Measurements from ENCODE around the gene XRCC3. TPM values are rescaled to one million over a fixed set of nuclear protein-coding genes. Genes with fewer than 3 reads are reported as not detected.

The XRCC3 gene
- polyA plus RNA-seq, 3 donors, result 11.3 to 13.5 (median 12.2) TPM

DNA sequence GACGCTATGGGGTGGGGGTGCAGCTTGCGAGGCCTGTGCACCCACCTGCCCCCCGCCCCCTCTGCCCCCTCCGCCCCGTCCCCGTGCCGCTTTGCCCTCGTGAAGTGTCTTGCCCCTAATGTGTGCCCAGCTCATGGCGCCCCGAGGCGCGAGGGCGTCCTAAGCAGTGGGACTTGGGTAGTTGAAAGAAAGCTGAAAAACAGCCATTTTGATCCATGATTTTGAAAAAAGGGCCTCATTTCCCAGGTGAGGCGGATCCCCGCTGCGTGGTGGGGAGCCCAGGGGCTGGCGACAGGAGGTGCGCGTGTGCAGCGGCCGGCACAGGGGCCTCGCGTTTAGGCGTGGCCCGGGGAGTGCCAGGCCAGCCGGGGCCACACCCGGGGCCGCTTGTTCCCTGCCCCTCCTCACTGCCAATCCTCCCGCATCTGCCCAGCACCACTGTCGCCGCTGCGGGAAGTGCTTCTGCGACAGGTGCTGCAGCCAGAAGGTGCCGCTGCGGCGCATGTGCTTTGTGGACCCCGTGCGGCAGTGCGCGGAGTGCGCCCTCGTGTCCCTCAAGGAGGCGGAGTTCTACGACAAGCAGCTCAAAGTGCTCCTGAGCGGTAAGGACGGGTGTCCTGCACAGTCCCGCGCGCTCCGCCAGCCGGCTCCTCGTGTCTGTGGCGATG, 12.2 kb upstream of the XRCC3 start:
- DNase-seq (ENCODE audit: low read depth in 3 of 3, low spot score in 2 of 3), result no peak

DNA sequence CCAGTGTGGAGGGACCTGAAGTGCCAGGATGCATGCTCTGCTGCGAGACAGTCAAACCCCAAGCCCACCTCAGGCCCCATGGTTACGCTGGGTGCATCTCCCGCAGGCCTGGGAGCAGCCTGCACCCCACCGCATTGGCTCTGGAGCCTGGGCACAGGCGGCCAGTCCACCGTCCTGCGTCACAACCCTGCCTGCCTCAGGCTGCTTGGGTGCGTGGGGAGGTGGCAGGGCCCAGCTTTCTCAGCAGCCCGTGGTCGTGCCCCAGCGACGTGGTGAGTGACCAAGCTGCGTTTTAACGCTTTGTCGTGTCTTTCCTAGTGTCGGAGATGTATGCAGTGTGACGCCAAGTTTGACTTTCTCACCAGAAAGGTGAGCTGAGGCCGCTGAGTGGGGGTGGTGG, 11.2 kb upstream of the XRCC3 start:
- no peak for DNase-seq (ENCODE audit: low read depth in 3 of 3, low spot score in 2 of 3)

DNA sequence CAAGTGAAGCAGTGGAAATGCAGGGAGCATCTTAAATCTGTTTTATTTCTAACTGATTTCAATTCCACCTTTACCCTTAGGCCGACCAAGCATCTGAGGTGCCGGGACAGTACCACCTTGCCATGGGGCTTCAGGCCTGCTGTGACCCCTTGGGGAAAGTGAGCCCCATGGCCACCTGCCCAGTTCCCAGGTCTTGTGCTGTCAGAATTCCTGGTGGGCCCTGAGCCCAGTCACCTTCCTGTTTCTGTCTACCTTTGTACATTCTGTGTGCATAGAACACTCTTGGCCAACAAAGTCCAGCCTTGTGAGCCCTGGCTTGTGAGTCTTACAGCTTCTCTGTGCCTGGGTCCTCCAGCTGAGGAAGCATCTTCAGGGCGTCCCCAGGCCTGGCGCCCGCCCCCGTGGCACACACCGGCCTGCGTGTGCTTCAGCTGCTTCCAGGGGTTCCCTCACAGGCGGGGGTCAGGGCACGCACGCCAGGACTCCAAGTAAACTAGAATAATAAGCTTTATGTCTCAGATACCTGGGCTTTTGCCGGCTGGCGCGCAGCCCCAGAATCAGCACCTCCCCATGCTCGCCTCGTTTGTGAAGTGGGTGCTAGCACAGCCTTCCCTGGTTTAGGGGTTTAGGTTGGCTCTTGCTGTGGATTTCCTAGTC, 10.6 kb upstream of the XRCC3 start:
- no peak for DNase-seq (ENCODE audit: low read depth in 3 of 3, low spot score in 2 of 3)

DNA sequence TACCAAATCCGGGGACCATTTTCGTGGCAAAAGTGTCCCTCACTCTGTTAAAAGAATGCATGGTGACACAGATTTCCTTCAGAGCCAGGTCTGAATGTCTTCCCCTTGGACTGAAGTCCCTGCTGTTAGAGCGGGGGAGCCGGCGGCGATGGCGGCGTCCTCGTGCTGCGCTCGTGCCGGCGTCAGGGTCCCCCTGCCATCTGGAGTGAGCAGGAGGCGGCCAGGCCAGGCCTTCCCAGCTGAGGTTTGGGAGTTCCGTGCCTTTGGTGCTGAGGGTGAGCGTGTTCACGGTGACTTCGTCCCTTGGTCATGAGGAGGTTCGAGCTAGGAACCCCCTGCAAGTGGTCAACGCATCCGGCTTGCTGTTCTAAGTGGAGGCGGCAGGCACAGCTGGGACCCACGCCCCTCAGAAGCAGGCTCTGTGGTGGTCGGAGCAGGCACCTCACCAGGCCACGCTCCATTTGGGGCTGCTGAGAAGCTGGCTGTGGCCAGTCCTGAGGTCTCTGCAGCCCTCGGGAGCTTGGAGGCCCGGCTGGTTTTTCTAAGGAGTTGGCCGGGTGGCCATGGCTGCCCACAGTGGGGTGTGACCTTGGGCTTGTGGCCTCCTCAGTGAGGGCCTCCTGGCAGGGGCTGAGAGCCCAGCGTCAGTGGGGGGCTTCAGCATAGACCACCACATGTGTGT, 9.9 kb upstream of the XRCC3 start:
- no peak for DNase-seq (ENCODE audit: low read depth in 3 of 3, low spot score in 2 of 3)

DNA sequence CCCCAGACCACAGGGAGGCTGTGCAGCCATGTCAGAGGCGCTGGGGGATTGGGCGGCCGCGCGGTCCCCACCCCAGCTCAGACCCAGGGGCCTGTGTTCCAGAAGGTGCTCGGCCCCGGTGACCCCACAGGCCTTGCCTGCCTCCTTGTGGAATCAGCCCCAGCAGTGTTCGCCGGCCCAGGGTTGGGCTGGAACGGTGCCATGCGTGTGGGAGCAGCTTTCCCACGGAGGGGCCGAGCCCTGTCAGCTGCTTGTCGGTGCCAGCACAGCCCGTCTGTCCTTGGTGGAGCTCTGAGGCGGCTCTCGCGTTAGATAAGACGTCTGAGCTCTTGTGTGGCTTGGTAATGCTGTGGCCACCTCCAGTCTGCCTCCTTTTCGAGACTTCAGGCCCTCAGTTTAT, 8.9 kb upstream of the XRCC3 start:
- DNase-seq (ENCODE audit: low read depth in 3 of 3, low spot score in 2 of 3), result no peak

DNA sequence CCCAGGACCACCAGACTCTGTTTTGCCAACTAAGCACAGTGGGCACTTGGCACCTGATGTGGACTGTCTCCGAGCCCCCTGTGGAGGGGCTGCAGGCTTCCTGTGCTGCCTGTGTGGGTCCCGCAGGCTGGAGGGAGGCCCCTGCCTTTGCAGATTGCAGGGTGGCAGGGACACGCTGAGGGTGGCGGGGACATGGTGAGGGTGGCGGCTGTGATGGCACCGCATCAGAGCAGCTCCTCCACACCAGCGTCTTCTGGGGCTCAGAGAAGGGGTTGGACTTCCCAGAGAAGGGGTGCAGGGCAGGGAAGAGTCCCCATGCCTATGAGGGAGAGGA, 8.5 kb upstream of the XRCC3 start:
- DNase-seq (ENCODE audit: low read depth in 3 of 3, low spot score in 2 of 3), result no peak

DNA sequence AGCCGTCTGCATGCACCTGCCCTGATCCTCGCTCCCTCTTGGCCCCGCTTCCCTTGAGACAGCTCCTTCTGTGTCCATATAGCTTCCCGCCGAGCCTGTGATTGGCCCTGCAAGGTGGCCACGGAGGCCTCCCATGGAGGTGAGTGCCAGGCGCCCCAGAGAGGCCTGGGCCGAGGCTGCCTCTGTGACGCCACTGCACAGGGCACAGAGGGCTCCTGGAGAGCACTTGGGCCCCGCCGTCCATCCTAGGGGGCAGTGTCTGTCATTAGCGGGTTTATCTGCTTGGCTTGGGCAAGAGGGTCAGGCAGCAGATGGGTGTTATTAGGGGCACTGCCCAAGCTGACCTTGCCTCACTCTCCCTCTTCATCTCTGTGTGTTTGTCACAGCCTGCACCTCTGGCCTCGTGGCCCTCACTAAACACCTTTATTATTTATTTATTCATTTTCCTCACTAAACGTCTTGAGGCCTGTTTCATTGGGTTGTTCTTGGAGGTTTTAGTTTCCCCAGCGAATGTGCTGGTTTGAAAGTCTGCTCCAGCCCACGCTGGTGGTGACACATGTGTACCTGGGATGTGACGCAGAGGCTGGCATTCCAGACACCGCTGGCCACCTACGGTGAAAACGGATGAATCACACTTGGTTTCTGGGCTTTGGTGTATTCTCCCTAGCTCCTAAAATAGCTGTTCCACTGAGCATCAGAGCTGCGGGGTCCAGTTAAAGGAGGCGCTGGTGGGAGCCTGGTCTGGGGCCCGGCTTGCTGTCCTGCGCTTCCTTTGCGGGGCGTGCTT, 6.3 kb upstream of the XRCC3 start:
- DNase-seq (ENCODE audit: low read depth in 3 of 3, low spot score in 2 of 3), result no peak

DNA sequence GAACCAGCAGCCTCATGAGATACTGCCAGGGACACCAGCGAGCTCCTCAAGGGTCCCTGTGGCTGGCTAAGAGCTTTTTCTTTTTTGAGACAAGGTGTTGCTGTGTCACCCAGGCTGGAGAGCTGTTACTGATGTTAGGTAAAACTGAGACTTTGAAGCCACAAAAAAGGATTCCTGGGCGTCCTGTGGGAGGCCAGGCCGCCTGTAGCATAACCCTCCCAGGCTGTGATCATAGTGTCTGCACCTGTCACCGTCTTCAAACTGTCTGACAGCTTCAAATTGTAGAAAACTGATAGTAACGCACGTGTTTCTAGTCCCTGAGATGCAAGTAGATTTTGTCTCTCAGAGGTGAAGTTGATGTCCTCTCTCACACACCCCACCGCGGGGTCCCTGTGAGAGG, 4.5 kb upstream of the XRCC3 start:
- no peak for DNase-seq (ENCODE audit: low read depth in 3 of 3, low spot score in 2 of 3)

DNA sequence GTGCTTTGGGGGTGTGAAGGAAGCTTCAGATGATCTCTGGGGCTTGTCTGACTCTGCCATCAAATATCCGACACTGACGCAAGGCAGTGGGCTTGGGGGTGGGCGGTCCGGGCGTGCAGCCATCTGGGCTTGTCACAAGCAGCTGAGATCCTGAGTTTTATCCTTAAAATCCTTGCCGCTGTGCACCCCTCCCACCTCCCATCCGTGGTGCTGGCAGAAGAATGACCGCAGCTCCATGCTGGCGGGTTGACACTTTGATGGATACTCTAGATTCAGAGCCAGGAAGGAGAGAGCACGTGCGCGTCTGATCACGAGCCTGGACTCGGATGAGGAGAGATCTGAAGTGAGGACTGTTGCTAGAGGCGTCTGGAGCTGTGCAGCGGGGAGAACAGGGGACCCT, 3.3 kb upstream of the XRCC3 start:
- no peak for DNase-seq (ENCODE audit: low read depth in 3 of 3, low spot score in 2 of 3)

DNA sequence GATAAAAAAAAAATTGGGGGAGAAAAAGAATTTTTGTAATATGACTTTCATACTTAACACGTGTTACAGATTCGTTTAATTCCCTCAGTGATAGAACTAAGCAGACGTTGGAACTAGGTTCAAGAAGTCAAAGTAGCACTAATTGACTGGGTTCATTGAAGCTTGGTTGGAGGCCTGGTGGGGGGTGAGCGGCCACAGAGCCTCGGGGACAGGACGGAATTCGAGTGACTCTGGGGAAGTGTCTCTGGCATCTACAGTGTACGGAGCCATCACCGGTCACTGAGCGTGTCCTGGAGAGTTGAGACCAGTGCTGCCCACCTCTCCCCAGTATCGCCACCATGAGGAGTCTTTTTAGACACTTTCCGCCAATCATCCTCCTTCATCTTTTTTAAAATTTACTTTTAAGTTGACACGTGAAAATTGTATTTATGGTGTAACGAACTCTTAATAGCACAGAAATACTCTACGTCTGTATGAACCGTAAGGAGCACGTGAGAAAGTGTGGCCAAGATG, 1.7 kb upstream of the XRCC3 start:
- no peak for DNase-seq (ENCODE audit: low read depth in 3 of 3, low spot score in 2 of 3)

DNA sequence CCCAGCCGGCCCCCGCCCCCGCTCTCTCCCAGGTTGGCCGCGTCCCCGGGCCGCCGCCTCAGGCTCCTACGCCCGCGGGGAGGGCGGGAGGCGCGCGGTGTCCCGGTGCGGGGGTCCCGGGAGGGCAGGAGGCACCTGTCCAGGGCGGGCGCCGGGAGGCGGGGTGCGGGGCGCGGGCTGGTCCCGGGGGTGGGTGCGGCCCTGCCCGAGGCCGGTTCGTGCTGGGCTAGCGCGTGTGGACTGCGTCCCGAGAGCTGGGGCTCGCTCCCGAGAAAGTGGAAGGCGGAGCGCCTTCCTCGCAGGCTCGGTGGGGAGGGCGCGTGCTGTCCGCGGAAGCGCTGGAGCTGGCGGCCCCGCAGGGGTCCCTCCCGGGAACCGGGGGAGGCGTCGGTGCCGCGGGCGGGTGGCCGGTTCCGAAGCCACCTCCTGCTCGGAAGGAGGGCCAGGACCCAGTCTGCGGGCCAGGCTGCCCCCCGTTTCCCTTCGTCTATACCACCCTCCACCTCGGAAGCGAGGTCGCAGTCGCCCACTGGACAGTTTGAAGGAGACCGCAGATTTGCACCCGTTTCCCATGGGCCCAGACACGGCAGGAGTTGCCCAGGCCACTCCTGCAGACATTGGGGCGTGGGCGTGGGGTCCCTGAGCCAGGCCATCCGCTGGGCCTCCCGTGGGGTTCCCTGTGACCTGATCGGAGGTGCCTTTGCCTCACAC, 995 bp upstream of the XRCC3 start:
- DNase-seq (ENCODE audit: low read depth in 3 of 3, low spot score in 2 of 3), result no peak

DNA sequence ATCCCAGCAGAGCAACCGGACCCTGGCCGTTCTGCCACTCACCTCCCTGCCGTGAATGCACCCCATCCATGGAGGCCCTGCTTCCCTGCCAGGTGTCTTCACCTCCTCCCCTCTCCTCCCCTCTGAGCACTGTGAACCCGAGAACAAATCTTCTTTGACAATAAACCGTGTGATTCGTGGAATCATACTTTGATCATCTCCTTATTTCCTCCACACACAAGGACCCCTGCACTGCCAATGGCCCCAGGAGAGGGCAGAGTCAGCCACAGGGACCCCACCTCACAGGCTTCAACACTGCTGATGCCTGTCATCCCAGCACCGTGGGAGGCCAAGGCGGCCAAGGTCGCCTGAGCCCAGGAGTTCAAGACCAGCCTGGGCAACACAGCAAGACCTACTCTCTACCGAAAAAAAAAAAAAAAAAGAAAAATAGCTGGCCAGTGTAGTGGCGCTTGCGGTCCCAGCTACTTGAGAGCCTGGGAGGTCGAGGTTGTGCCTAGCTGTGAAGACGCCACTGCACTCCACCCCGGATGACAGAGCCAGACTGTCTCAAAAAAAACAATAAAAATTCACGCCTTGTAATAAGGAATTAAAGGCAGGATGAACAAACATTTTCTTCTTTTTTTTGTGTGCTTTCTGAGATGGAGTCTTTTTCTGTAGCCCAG, 1.1 kb downstream of the XRCC3 start:
- no peak for DNase-seq (ENCODE audit: low read depth in 3 of 3, low spot score in 2 of 3)

DNA sequence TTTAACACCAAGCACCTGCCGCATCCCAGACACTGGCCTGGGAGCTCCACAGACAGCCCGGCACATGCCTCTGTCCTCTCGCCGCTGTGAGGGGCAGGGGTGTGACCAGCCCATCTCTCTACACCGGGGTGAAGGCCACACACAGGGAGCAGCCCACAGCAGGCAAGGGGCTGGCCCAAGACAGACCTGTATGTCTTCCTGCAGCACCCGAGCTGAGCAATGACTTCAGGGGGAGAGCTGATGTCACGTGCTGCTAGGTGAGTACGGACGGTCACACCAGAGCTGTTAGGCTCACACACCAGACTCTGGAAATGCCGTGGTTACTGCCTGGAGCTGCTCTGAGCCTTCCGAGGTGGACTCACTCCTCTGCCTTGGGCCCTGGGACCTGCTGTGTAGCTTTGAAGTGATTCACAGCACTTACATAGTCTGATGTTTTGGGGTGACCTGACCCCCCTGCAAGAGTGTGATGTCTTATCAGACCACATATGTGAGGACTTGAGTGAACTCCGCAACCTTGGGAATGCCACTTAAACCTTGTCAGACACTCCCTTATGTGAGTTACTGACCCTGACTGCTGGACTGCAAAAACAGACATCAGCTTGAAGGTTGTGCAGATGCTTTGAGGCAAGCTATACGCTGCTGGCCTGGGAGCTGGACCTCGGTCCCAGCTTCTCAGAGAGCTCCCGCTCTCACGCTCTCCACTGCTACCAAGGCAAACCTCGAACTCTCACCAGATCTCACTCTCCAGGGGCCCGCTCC, 1.8 kb downstream of the XRCC3 start:
- no peak for DNase-seq (ENCODE audit: low read depth in 3 of 3, low spot score in 2 of 3)

DNA sequence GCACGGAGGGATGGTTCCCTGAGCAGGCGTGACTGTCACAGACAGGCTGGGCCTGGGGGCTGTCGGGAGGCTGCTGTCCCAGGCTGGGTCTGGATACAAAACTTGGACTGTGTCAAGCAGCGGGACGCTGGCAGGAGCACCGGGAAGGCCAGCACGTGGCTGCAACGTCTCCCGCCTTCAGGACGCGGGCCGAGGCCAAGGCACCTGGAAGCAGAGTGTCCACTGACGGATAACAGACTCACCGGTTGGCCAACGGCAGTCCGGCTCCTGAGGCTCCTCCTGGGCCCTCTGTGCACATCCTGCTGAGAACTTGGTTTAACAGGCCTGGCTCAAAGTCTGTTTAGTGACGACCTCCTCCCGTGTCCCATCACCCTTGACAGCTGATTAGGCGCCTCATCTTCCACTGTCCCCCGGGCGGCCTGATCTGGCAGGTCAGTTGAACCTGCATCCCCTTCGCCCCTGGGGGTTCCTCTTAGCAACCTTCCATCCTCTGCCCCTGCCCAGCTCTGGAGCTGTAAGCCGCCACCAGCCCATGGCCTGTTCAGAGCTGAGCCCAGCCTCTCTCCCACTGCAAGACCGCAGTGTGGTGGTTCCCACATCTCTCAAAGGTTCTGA, 2.5 kb downstream of the XRCC3 start:
- no peak for DNase-seq (ENCODE audit: low read depth in 3 of 3, low spot score in 2 of 3)

DNA sequence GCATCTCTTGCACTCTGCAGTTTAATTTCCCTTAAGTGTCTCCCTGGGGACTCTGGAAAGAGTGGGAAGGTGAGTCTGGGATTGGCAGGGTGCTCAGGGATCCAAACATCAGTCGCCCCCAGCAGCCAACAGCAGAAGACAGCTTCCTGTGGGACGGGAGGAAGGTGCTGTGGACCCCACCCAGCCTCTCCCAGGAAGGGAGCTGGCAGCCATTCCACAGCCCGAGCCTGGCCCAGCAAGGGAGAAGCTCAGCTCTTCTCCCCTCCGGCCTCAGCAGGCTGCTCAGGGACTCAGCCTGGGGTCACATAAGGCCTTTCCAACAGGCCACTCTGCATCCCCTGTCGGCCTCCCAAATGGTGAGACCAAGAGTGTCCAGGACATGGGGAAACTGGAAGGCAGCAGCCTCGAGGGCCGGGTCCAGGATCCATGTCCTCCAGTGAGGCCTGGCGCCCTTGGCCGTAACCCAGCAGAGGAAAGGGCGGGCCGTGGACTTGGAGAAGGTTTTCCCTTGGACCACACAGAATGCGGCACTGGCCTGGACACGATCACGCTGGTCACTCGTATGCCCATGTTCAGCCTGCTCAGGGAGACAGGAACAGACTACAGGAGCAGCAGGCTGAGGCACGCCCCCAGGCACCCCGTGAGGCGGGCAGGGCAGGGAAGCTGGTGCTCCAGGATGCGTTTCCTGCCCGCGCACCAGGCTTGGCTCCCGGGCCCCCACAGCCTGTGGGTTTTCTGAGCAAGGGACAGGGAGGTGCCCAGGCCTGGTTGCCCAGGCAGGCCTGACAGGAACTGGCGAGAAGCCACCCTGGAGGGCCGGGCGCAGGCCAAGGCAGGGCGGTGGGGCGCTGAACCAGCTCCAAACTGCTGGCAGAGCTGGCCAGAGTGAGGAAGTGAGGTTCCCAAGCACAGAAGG, 3.5 kb downstream of the XRCC3 start:
- DNase-seq (ENCODE audit: low read depth in 3 of 3, low spot score in 2 of 3), result no peak

DNA sequence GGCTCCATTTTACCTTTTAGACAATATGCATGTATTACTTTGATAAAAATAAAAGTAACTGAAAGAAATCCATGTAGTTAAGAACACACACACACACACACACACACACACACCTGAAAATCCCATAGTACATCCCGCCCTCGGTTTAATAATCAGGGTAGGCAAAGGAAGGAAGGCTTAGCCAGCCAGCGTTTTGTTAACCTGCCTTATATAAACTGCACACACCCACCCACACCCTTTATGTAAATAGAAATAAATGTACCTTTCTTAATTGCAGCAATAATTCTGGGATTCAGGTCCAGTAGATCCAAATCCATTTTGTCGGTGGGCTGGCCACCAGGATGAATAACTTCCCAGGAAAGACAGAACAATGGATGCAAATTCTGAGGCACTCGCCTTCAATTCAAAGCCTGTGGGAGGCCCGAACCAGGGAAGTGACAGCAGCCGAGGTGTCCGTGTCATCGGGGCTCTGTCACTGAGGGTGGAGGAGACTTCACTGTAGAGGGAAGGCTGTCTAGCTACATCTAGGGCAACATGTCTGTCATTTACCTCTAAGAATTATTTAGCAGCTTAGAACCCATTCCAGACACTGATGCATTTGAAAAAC, 4.4 kb downstream of the XRCC3 start:
- DNase-seq (ENCODE audit: low read depth in 3 of 3, low spot score in 2 of 3), result no peak

DNA sequence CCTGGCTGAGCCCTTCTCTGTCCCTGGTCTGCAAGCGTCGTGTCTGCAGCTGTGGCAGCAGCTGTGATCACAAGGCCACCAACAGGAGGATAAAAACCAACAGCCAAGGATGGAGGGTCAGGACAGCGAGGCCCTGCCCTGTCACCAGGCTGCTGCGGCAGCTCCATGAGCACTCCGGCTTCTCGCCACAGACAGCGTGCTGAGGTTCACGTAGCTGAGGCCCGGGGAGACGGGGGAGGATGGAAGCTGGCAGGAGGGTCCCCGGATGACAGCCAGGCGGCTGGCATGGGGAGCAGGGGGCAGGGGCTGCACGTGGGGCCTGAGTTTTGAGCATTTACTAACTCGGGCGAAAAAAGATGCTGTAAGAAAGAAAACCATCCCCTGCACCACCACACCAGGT, 5.4 kb downstream of the XRCC3 start:
- DNase-seq (ENCODE audit: low read depth in 3 of 3, low spot score in 2 of 3), result no peak

Measured in right renal cortex interstitium (tissue), 3 donors.